CD14-positive monocyte (primary cell): ENCODE results near the gene MPC1. TPM values are rescaled to one million over a fixed set of nuclear protein-coding genes. Genes with fewer than 3 reads are reported as not detected.

Experiments
- DNase-seq, 3 donors: peaks; one replicate each; pipeline ENCODE4 v3.0.0-alpha.2; 2011 to 2022
- H2AFZ ChIP-seq: 2 replicates; pipeline ENCODE4 v1.6.0; 2012; ENCODE audit warnings: mild to moderate bottlenecking, low read depth, low read length, inconsistent platforms; ENCODE audit not compliant: insufficient read depth, poor library complexity, severe bottlenecking
- H3K27ac ChIP-seq, 2 donors: 1 replicate in 1 of 2; 2 replicates in 1 of 2; pipeline ENCODE4 v1.5.1; 2012 to 2013; ENCODE audit warnings: low read length in 2 of 2, control low read depth in 1 of 2, inconsistent platforms in 1 of 2, low read depth in 1 of 2, mild to moderate bottlenecking in 1 of 2
- H3K27me3 ChIP-seq, 2 donors: one replicate each; pipeline versions ENCODE4 v1.6.0 to v1.6.1; 2011 to 2013; ENCODE audit warnings: low read length in 2 of 2; ENCODE audit not compliant: control insufficient read depth in 2 of 2, insufficient read depth in 2 of 2
- H3K36me3 ChIP-seq, 2 donors: replicated peaks in 1 of 2; 1 replicate in 1 of 2; 2 replicates in 1 of 2; pipeline versions ENCODE4 v1.5.1 to v1.6.1; 2012 to 2013; ENCODE audit warnings: low read length in 2 of 2, control low read depth in 1 of 2, inconsistent platforms in 1 of 2, mild to moderate bottlenecking in 1 of 2; ENCODE audit not compliant: insufficient read depth in 2 of 2, control insufficient read depth in 1 of 2
- H3K4me1 ChIP-seq, 2 donors: 1 replicate in 1 of 2; 2 replicates in 1 of 2; pipeline versions ENCODE4 v1.5.1 to v1.6.1; 2012 to 2013; ENCODE audit warnings: low read length in 2 of 2, control low read depth in 1 of 2, inconsistent platforms in 1 of 2, mild to moderate bottlenecking in 1 of 2, moderate library complexity in 1 of 2; ENCODE audit not compliant: insufficient read depth in 2 of 2, control insufficient read depth in 1 of 2
- H3K4me2 ChIP-seq: replicated peaks from 2 replicates; pipeline ENCODE3; 2012; ENCODE audit warnings: low read length, moderate library complexity, mild to moderate bottlenecking; ENCODE audit not compliant: poor library complexity, severe bottlenecking; ENCODE audit errors: extremely low read depth
- H3K4me3 ChIP-seq, 3 experiments: fragments of 200-600 bp in 1 of 3; sonication (generic) in 1 of 3; replicated peaks in 1 of 3; 1 replicate in 2 of 3; 2 replicates in 1 of 3; pipeline ENCODE4 v1.5.1; 2011 to 2013; ENCODE audit warnings: low read length in 3 of 3, mild to moderate bottlenecking in 3 of 3, control low read depth in 2 of 3, low read depth in 2 of 3, inconsistent platforms in 1 of 3, moderate library complexity in 1 of 3
- H3K79me2 ChIP-seq: 2 replicates; pipeline ENCODE4 v1.6.0; 2012; ENCODE audit warnings: mild to moderate bottlenecking, control low read depth, inconsistent platforms, low read length, moderate library complexity; ENCODE audit not compliant: insufficient read depth
- H3K9ac ChIP-seq: 2 replicates; pipeline ENCODE4 v1.6.0; 2017; ENCODE audit warnings: low read length, mild to moderate bottlenecking; ENCODE audit not compliant: insufficient read depth, poor library complexity, severe bottlenecking
- H3K9me3 ChIP-seq, 2 donors: replicated peaks in 1 of 2; 1 replicate in 1 of 2; 2 replicates in 1 of 2; pipeline versions ENCODE4 v1.5.1 to v1.6.1; 2012 to 2013; ENCODE audit warnings: low read length in 2 of 2, control low read depth in 1 of 2; ENCODE audit not compliant: control insufficient read depth in 1 of 2, insufficient read depth in 1 of 2
- H4K20me1 ChIP-seq: 2 replicates; pipeline ENCODE4 v1.6.0; 2012; ENCODE audit warnings: mild to moderate bottlenecking, low read length, control low read depth, moderate library complexity; ENCODE audit not compliant: insufficient read depth
- H3K27ac Mint-ChIP-seq, 7 donors: one replicate each; pipeline ENCODE4 v1.8.0; 2020; ENCODE audit warnings: mild to moderate bottlenecking in 7 of 7, mixed read lengths in 7 of 7, moderate library complexity in 6 of 7, inconsistent platforms in 2 of 7
- H3K27me3 Mint-ChIP-seq, 3 donors: one replicate each; pipeline ENCODE4 v1.8.0; 2021 to 2022; ENCODE audit warnings: low read depth in 3 of 3, mild to moderate bottlenecking in 3 of 3, mixed read lengths in 3 of 3, moderate library complexity in 3 of 3, inconsistent platforms in 1 of 3
- H3K36me3 Mint-ChIP-seq, 2 donors: one replicate each; pipeline ENCODE4 v1.8.0; 2020; ENCODE audit warnings: mixed read lengths in 2 of 2, inconsistent platforms in 1 of 2, mild to moderate bottlenecking in 1 of 2
- H3K4me1 Mint-ChIP-seq: one replicate; pipeline ENCODE4 v1.8.0; 2020; ENCODE audit warnings: mild to moderate bottlenecking, mixed read lengths
- H3K4me3 Mint-ChIP-seq, 2 donors: one replicate each; pipeline ENCODE4 v1.8.0; 2020; ENCODE audit warnings: mild to moderate bottlenecking in 2 of 2, mixed read lengths in 2 of 2, moderate library complexity in 1 of 2
- H3K9me3 Mint-ChIP-seq, 7 donors: one replicate each; pipeline ENCODE4 v1.8.0; 2020 to 2022; ENCODE audit warnings: mixed read lengths in 7 of 7, mild to moderate bottlenecking in 6 of 7, moderate library complexity in 6 of 7, inconsistent platforms in 2 of 7
- WGBS: methylation state at CpG from one replicate; pipeline ENCODE4 v1.1.5; 2013; ENCODE audit warnings: missing lambda C conversion rate; ENCODE audit not compliant: insufficient coverage; 5-methylcytosine and 5-hydroxymethylcytosine counted together
- intact Hi-C, 2 donors: fragments of 100-400 bp; cut with micrococcal nuclease; formaldehyde crosslinking; loops; one replicate each; pipeline versions ENCODE4 v1.15.0 to v1.15.1; 2023
- polyA plus RNA-seq, 3 donors: library from polyadenylated mRNA; depleted of rRNA in 1 of 3; unstranded in 2 of 3; stranded (reverse) in 1 of 3; fragments of 300-500 nt in 2 of 3; fragments of >200 nt in 1 of 3; fragmentation: Illumina TruSeq in 2 of 3; gene quantifications; 1 replicate in 2 of 3; 2 replicates in 1 of 3; pipeline ENCODE4 v1.2.3, GENCODE V29; 2012 to 2021
- TF ChIP-seq, protein P1 (sequence below): fragments of 200-600 bp; IDR thresholded peaks from one replicate; pipeline ENCODE4 v1.8.0; 2022; ENCODE audit warnings: antibody characterized with exemption, mild to moderate bottlenecking

Gene MPC1
- polyA plus RNA-seq, 3 donors: 52.4 to 122 (median 104) TPM

DNA sequence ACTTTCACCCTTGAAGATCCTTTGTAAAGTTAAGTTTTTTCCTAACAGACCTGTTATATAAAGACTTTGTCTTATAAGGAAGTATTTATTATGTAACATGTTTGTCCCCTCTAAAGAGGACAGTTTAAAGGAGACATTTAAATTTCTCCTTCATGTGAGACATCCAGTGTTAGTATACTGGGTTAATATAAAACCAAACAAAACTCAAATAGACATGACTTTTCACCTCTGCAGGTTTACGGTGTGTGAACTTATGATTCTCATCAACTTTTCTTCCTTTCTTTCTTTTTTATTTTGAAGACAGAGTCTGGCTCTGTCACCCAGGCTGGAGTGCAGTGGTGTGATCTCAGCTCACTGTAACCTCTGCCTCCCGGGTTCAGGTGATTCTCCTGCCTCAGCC lies 17.4 kb upstream of the MPC1 start:
- no peaks in the 10 kb centered on the region for H3K36me3 Mint-ChIP-seq
- Histone ChIP-seq H3K4me2 (no peak overlapping the region), H3K9me3 (no peaks in the 10 kb centered on the region), H3K9ac (no peak overlapping the region), H3K27ac (no peak overlapping the region), H4K20me1 (no peaks in the 10 kb centered on the region), H3K4me3 (no peak overlapping the region), H3K79me2 (no peaks in the 10 kb centered on the region), H2AFZ (peak overlapping the region; percentile 22), H3K27me3 (no peaks in the 10 kb centered on the region), H3K36me3 (no peaks in the 10 kb centered on the region), H3K4me1 (no peaks in the 10 kb centered on the region)
- WGBS: no CpG with 5 or more reads among the region's 2 CpGs
- intact Hi-C loops: loop anchor here (2.0 kb wide), 2 partner anchors 87 to 123 kb away; no protein-coding TSS in a partner anchor
- peaks cover 0 to 1% (median 0%) of the 10 kb centered on the region in 7 donors for H3K9me3 Mint-ChIP-seq
- H3K27me3 Mint-ChIP-seq: peaks cover 3 to 5% (median 3%) of the 10 kb centered on the region in 3 donors
- no peak overlapping the region for H3K4me3 Mint-ChIP-seq
- TF ChIP-seq, protein P1, sequence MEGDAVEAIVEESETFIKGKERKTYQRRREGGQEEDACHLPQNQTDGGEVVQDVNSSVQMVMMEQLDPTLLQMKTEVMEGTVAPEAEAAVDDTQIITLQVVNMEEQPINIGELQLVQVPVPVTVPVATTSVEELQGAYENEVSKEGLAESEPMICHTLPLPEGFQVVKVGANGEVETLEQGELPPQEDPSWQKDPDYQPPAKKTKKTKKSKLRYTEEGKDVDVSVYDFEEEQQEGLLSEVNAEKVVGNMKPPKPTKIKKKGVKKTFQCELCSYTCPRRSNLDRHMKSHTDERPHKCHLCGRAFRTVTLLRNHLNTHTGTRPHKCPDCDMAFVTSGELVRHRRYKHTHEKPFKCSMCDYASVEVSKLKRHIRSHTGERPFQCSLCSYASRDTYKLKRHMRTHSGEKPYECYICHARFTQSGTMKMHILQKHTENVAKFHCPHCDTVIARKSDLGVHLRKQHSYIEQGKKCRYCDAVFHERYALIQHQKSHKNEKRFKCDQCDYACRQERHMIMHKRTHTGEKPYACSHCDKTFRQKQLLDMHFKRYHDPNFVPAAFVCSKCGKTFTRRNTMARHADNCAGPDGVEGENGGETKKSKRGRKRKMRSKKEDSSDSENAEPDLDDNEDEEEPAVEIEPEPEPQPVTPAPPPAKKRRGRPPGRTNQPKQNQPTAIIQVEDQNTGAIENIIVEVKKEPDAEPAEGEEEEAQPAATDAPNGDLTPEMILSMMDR: no peak
- H3K4me1 Mint-ChIP-seq: peaks cover 3% of the 10 kb centered on the region
- DNase-seq: peak in 1 of 3 donors; percentile 21
- no peak overlapping the region for H3K27ac Mint-ChIP-seq

DNA sequence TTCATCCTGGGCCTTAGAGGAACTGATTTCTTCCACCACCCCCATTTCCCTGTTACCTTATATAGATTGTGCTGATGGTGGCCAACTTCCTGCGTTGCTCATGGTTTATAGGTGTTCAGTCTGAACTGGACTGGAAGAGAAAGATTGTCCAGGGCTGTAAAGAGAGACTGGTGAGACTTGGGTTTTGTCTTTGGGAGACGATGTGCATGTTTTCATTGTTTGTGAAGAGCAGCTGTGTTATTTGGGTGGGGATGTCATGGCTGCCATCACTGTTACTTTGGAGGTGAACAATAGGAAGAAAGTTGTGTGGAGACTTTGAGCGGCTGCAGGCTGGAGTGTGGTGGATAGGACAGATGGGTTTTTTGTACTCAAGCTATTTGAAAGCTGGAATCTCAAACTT lies 15.6 kb upstream of the MPC1 start:
- H3K4me3 ChIP-seq: no peak overlapping the region
- H3K9me3 ChIP-seq: no peaks in the 10 kb centered on the region
- no peaks in the 10 kb centered on the region for H4K20me1 ChIP-seq
- H3K36me3 ChIP-seq: no peaks in the 10 kb centered on the region
- TF ChIP-seq, protein P1: no peak
- no peak for DNase-seq
- no peak overlapping the region for H3K27ac Mint-ChIP-seq
- 100% methylated on average over 2 of the region's 3 CpGs for WGBS
- peaks cover 5 to 7% (median 6%) of the 10 kb centered on the region in 3 donors for H3K27me3 Mint-ChIP-seq
- no peak overlapping the region for H3K27ac ChIP-seq
- H3K4me1 Mint-ChIP-seq: peaks cover 3% of the 10 kb centered on the region
- H3K27me3 ChIP-seq: no peaks in the 10 kb centered on the region
- H3K9ac ChIP-seq: no peak overlapping the region
- no peaks in the 10 kb centered on the region for H3K4me1 ChIP-seq
- no peak overlapping the region for H3K4me2 ChIP-seq
- intact Hi-C loops: no loop called here
- peaks cover 0 to 1% (median 0%) of the 10 kb centered on the region in 7 donors for H3K9me3 Mint-ChIP-seq
- no peak overlapping the region for H2AFZ ChIP-seq
- no peak overlapping the region for H3K4me3 Mint-ChIP-seq
- no peaks in the 10 kb centered on the region for H3K36me3 Mint-ChIP-seq
- H3K79me2 ChIP-seq: no peaks in the 10 kb centered on the region
